HG02642 (cell line): ENCODE measurements around the gene STARD3.
A peak's percentile ranks its signal among the peaks of the same experiment; 100 is the strongest.

Experiments
- ATAC-seq: cut with Tn5 transposase; IDR thresholded peaks from one replicate; pipeline ENCODE4 v1.9.1; 2021; ENCODE audit warnings: mild to moderate bottlenecking; ENCODE audit not compliant: unreplicated experiment, poor library complexity

STARD3 gene

GRCh38 chr17:39658346-39658745 is 21.4 kb downstream of the STARD3 start:
- ATAC-seq = no peak

- no peak for ATAC-seq
Observed at GRCh38 chr17:39658760-39659159, 21.8 kb downstream of the STARD3 start.

DNA sequence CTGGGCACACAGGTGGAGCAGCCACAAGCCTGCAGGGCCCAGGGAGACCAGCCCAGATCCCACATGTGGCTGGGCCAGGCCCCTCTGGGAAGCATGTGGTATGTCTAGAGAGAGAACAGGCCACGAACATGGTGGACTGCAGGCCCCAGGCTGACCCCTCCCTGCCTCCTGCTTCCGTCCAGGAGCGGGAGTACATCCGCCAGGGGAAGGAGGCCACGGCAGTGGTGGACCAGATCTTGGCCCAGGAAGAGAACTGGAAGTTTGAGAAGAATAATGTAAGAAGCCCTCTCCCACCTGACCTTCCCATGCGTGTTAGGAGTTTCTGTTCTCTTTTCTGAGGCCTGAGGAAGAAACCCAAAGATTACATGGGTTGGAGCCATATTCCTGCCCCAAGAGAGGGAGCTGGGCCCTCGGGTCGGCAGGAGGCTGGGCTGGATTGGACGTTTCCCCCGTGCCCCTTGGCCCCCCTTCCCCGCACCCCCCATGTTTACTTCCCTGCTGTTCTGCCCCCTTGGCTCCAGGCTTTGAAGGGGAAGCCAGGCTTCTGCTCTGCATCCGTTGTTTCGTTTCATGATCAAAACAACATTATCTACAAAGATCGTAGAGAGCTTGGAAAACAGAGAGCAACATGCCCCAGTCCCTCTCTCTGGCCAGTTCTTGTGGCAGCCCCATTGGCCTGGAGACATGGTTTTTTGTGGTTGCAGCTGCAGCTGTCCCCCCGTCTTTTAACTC is 22.5 kb downstream of the STARD3 start:
- no peak for ATAC-seq

DNA sequence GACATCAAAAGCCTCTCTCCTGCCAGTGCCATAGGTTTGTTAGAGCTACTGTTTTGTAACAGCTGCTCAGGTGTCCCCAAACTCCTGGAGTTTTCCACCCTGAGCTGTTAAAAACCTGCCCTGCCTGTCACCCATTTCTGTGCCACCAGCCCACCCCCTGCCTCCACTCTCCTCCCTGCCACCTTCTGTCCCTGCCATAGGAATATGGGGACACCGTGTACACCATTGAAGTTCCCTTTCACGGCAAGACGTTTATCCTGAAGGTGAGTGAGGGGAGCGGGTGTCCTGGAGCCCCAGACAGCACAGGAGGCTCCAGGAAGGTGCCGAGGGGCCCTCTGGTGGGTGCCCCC is 23.0 kb downstream of the STARD3 start:
- no peak for ATAC-seq

DNA sequence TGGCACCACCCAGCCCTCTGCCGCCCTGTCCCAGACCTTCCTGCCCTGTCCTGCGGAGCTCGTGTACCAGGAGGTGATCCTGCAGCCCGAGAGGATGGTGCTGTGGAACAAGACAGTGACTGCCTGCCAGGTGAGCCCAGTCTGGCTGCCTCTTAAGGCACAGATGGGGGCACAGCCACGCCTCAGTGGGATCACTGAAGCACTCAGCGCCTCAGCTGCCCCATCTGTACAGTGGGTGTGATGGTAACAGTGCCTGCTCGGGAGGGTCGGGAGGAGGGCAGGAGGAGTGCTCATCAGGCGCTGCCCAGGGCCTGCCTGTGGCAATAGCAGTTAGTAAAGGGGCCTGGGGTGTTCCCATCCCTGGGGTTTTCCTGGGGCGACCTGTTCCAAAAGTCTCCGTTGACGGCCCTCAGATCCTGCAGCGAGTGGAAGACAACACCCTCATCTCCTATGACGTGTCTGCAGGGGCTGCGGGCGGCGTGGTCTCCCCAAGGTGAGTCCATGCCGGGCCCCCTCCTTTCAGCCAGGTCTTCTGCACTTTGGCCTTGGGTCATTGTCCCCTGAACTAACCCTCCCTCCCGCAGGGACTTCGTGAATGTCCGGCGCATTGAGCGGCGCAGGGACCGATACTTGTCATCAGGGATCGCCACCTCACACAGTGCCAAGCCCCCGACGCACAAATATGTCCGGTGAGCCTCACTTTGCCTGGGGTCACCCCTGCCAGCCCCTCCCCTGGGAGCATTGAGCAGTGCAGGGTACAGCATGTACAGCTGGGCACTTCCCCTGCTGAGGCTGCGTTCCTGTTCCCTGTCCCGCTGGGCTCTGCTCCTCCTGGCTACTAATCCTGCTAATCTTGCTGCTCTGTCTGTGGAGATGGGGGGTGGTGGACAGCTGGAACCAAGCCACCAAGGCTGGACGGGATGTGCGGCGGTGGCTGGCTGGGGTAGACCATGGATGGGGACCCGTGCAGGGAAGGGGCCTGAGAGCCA is 23.7 kb downstream of the STARD3 start:
- ATAC-seq = no peak

DNA sequence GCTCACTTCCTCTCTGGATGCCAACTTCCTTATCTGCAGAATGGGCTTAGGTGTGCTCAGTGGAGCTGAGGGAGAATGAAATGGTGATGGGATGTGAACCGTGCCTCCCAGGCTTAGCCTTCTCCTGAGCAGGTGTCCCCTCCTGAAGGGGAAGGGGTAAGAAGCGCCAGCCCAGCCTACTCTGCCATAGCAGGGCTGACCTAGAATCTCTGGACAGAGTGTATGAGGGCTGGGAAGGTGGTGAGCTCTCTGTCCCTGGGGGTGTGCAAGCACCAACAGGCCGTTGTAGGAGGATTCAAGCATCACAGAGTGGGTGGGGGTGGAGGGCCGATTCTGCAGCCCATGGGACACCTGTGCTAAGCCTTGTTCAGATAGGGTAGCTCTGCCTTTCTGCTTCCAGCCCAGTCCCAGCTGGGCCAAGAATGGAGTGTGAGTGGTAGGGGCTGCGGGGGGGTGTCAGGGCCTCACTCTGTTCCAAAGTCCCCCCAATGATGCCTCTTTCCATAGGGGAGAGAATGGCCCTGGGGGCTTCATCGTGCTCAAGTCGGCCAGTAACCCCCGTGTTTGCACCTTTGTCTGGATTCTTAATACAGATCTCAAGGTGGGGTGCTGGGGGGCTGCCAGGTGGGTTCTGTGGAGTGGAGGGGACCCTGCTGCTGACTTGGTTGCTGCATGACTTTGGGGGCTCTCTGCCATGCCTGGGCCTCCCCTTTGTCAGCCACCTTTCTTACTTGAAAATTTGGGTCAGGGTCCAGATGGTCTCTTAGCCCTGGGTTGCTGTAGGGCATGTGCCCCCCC is 25.0 kb downstream of the STARD3 start:
- ATAC-seq = no peak

- ATAC-seq = no peak
Observed at GRCh38 chr17:39662551-39663339, 25.8 kb downstream of the STARD3 start.

DNA sequence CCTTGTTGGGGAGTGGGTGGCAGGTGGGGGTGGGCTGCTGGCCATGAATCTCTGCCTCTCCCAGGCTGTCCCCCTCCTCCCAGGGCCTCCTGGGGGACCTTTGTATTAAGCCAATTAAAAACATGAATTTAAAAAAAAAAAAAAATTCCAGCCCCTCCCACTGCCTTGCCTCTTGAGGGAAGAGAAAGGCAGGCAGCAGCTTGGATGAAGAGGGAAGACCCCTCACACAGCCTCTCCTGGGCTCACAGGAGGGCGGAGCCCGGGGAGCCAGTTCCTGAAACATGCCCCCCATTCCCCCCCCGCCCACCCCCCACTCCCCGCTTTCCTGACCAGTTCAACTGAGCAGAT is 26.4 kb downstream of the STARD3 start:
- no peak for ATAC-seq

- no peak for ATAC-seq
Observed at GRCh38 chr17:39663688-39664580, 27.0 kb downstream of the STARD3 start.

- ATAC-seq = no peak
Observed at GRCh38 chr17:39664581-39665561, 27.9 kb downstream of the STARD3 start, which contains the start of gene TCAP. Gene TCAP, plus strand, starts transcription at chr17:39665349. Its CDS starts 11 bp downstream, at chr17:39665360.

DNA sequence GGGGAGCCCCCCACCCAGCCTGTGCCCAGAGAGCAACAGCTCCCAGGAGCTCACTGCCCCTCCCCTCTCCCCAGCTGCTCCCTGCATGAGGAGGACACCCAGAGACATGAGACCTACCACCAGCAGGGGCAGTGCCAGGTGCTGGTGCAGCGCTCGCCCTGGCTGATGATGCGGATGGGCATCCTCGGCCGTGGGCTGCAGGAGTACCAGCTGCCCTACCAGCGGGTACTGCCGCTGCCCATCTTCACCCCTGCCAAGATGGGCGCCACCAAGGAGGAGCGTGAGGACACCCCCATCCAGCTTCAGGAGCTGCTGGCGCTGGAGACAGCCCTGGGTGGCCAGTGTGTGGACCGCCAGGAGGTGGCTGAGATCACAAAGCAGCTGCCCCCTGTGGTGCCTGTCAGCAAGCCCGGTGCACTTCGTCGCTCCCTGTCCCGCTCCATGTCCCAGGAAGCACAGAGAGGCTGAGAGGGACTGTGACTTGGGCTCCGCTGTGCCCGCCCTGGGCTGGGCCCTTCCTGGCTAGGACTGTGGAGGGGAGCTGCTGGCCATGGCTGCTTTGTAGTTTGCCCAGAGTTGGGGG is 28.8 kb downstream of the STARD3 start:
- ATAC-seq = no peak

DNA sequence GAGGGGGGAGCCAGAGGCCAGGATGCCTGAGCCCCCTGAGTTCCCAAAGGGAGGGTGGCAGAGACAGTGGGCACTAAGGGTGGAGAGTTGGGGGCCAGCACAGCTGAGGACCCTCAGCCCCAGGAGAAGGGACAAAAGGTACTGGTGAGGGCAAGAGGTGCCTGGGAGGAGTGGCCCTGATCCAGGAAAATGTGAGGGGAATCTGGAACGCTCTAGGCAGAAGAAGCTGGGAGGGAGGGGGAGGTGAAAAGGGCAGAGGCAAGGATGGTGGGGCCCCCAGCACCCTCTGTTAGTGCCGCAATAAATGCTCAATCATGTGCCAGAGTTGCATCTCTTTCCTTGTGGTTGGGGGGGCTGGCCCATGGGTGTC is 29.3 kb downstream of the STARD3 start:
- no peak for ATAC-seq

DNA sequence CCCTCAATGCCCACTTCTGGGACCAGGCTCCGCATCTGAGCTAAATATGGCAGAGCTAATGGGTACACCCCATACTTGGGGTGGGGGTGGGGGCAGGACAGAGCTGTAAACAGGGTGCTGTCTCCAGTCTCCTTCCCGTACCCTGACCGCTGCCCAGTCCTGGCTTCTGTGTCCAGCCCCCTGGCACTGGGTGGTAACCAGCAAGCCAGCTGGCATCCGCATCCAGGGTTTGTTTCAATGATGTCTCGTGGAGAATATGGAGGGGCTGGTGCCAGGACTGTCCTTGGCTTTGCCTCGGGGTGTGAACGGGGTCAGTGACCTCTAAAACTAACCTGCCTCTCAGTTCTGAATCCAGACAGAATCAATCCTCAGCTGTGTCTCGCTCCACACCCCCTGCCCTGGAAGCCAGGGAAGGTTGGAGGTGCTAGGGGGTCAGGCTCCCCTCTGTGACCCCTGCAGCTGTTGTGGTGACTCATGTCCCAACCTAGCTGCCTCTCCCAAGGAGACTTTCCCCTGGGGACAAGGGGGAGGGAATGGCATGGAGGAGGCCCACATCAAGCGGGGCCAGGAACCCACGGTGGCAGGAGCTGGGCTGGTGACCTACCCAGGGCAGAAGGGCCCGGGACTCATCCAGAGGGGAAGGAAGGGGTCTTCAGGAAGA is 29.8 kb downstream of the STARD3 start:
- ATAC-seq = no peak

DNA sequence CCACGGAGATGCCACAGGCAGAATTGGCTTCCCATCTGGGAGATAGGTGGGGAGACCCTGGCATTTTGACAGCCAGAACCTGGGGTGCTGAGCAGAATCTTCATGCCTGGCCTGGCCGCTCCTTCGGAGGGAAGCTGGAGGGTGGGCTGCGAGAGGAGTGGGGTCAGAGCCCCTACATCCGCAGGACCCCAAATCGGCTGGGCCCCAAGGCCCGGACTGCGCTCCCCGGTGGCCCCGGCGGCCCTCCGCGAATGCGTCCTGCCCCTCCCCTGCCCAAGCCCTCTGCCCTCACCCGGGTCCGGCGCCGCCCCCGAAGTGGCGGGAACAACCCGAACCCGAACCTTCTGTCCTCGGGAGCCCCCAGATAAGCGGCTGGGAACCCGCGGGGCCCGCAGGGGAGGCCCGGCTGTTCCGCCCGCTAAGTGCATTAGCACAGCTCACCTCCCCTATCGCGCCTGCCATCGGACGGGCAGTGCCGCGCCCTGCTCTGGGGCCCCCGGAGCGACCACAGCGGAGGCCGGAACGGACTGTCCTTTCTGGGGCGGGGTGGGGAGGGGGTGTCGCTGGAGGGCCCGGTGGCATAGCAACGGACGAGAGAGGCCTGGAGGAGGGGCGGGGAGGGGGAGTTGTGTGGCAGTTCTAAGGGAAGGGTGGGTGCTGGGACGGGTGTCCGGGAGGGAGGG is 30.5 kb downstream of the STARD3 start:
- ATAC-seq = no peak

- peak; percentile 46 for ATAC-seq
Observed at GRCh38 chr17:39667945-39668924, 31.3 kb downstream of the STARD3 start, which contains the start of gene PNMT. Gene PNMT, plus strand, starts transcription at chr17:39668453. Its CDS starts 23 bp downstream, at chr17:39668476.
